Hepatocyte (in vitro differentiated cells): ENCODE measurements around the gene CEP19.

ENCODE experiments used
- EZH2 ChIP-seq: fragments of 200-600 bp; sonication (generic); IDR thresholded peaks from 2 replicates; pipeline ENCODE4 v1.6.1; 2016; ENCODE audit warnings: antibody characterized with exemption, mild to moderate bottlenecking, borderline replicate concordance
- TF ChIP-seq, protein P1 (sequence below): fragments of 200-600 bp; sonication (generic); IDR thresholded peaks from 2 replicates; pipeline ENCODE4 v1.5.1; 2016; ENCODE audit warnings: antibody characterized with exemption, mild to moderate bottlenecking; ENCODE audit not compliant: poor library complexity

DNA sequence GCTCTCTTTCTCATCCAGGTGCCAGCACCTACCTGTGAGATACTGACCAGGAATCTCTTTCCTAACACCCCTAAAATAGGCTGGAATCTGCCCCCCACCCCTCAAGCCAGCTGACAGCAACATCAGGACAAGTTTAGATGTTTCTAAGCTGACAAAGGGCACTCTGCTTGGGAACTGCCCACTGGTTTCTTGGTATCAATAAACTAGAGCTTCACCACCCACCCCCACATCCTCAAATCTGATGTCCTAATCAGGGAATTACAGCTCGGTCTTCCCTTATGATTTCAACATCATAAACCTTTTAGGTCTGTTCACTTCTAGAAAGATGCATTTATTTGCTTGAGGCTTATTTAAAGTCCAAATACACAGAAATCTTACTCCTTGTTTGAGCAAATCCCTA is 34.7 kb downstream of the CEP19 start:
- TF ChIP-seq, protein P1, sequence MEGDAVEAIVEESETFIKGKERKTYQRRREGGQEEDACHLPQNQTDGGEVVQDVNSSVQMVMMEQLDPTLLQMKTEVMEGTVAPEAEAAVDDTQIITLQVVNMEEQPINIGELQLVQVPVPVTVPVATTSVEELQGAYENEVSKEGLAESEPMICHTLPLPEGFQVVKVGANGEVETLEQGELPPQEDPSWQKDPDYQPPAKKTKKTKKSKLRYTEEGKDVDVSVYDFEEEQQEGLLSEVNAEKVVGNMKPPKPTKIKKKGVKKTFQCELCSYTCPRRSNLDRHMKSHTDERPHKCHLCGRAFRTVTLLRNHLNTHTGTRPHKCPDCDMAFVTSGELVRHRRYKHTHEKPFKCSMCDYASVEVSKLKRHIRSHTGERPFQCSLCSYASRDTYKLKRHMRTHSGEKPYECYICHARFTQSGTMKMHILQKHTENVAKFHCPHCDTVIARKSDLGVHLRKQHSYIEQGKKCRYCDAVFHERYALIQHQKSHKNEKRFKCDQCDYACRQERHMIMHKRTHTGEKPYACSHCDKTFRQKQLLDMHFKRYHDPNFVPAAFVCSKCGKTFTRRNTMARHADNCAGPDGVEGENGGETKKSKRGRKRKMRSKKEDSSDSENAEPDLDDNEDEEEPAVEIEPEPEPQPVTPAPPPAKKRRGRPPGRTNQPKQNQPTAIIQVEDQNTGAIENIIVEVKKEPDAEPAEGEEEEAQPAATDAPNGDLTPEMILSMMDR: no peak
- TF ChIP-seq EZH2: no peak
